ENCODE measurements around the gene ERP27. TPM values are rescaled to one million over a fixed set of nuclear protein-coding genes. Genes with fewer than 3 reads are reported as not detected.

The ERP27 gene
- polyA plus RNA-seq, 1 donor, result 33.3 TPM

DNA sequence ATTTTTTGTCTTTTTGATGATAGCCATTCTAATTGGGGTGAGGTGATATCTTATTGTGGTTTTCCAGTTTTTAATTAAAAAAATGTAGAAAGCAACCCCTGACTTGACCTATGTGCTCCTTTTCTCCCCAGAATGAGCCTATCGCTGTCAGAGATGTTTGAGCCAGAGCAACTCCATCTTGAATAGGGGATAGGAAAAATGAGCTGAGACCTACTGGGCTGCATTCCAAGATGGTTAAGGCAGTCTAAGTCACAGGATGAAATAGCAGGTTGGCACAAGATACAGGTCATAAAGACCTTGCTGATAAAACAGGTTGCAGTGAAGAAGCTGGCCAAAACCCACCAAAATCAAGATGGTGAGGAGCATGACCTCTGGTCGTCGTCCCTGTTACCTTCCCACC, 13.8 kb downstream of the ERP27 start:
- no peaks in the 10 kb centered on the region for H3K36me3 ChIP-seq (ENCODE audit: control insufficient read depth, insufficient read depth, low read length)
- no peak for DNase-seq

DNA sequence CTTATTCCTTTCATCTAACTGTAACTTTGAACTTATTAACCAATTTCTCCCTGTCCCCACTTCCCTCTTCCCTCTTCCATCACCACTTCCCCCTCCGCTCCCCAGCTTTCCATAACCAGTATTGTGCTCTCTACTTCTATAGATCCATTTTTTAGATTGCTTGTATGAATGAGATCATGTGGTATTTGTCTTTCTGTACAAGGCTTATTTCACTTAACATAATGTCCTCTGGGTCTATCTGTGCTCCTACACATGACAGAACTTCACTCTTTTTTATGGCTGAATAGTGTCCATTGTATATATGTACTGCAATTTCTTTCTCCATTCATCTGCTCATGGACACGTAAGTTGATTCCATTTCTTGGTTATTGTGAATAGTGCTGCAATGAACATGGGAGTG, 14.4 kb downstream of the ERP27 start:
- no peak overlapping the region for H3K27ac ChIP-seq (ENCODE audit: low read length)
- H3K9me3 ChIP-seq (ENCODE audit: control insufficient read depth, low read depth, low read length), result no peaks in the 10 kb centered on the region
- H3K27me3 ChIP-seq (ENCODE audit: control insufficient read depth, insufficient read depth, low read length), result no peaks in the 10 kb centered on the region
- peaks cover 3% of the 10 kb centered on the region for H3K4me1 ChIP-seq (ENCODE audit: control insufficient read depth, insufficient read depth, low read length)
- H3K4me3 ChIP-seq (ENCODE audit: low read length), result no peak overlapping the region
- no peak for DNase-seq
- WGBS (ENCODE audit: insufficient coverage, low lambda C conversion rate), result 86% methylated on average over 1 of the region's 2 CpGs
- no peaks in the 10 kb centered on the region for H3K36me3 ChIP-seq (ENCODE audit: control insufficient read depth, insufficient read depth, low read length)

More for the DNA sequence above, 13.8 kb downstream of the ERP27 start:
- WGBS (ENCODE audit: insufficient coverage, low lambda C conversion rate), result no CpG with 5 or more reads among the region's 3 CpGs
- H3K9me3 ChIP-seq (ENCODE audit: control insufficient read depth, low read depth, low read length), result no peaks in the 10 kb centered on the region
- no peak overlapping the region for H3K27ac ChIP-seq (ENCODE audit: low read length)
- peaks cover 4% of the 10 kb centered on the region for H3K4me1 ChIP-seq (ENCODE audit: control insufficient read depth, insufficient read depth, low read length)
- no peaks in the 10 kb centered on the region for H3K27me3 ChIP-seq (ENCODE audit: control insufficient read depth, insufficient read depth, low read length)
- no peak overlapping the region for H3K4me3 ChIP-seq (ENCODE audit: low read length)

DNA sequence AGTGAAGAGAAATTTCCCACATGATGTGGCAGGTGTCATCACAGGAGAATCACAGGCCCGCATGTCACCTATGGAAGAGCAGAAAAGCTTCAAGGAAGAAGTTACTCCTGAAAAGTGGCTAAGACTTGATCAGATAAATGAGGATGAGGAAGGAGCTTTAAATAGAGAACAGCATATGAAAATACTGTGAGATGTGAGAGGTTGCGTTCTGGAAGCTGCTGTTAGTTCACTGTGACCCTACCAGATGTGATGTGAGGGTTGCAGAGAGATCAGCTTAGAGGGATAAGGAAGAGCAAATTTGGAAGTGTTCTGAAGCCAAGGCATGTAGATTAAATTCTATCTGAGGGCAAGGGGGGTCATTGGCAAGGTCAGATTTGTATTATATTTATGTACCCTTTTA, 17.1 kb downstream of the ERP27 start:
- Histone ChIP-seq H3K4me3 (ENCODE audit: low read length) (no peak overlapping the region), H3K36me3 (ENCODE audit: control insufficient read depth, insufficient read depth, low read length) (no peaks in the 10 kb centered on the region), H3K27ac (ENCODE audit: low read length) (no peak overlapping the region), H3K9me3 (ENCODE audit: control insufficient read depth, low read depth, low read length) (no peaks in the 10 kb centered on the region), H3K27me3 (ENCODE audit: control insufficient read depth, insufficient read depth, low read length) (no peaks in the 10 kb centered on the region), H3K4me1 (ENCODE audit: control insufficient read depth, insufficient read depth, low read length) (no peaks in the 10 kb centered on the region)
- DNase-seq, result no peak
- 100% methylated on average over 1 of the region's 2 CpGs for WGBS (ENCODE audit: insufficient coverage, low lambda C conversion rate)

DNA sequence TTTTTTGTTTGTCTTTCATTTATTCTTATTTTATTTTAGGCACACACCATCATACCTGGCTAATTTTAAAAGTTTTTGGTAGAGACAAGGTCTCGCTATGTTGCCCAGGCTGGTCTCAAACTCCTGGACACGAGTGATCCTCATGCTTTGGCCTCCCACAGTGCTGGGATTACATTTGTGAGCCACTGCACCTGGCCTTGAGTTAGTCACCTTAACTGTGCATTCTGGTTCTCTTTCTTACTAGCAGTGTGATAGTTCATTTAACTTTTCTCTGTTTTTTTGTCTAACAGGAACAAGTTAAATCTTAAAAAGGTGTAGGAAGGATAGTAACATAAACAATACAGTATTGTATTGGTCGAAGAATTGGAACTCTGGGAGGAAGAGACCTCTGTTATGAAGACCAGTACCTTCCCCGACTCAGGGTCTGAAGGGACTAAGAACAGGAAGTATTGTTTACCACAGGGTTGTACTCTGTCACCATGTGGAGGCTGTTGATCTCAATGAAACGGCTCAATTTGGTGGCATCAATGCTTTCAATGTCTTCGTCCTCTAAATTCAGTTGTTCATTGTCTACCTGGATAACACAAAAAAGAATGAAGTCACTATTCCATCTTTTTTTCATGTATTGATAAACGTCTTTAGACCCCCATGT, 17.7 kb downstream of the ERP27 start:
- Histone ChIP-seq H3K27ac (ENCODE audit: low read length) (no peak overlapping the region), H3K4me1 (ENCODE audit: control insufficient read depth, insufficient read depth, low read length) (no peaks in the 10 kb centered on the region), H3K4me3 (ENCODE audit: low read length) (no peak overlapping the region), H3K27me3 (ENCODE audit: control insufficient read depth, insufficient read depth, low read length) (no peaks in the 10 kb centered on the region), H3K36me3 (ENCODE audit: control insufficient read depth, insufficient read depth, low read length) (no peaks in the 10 kb centered on the region), H3K9me3 (ENCODE audit: control insufficient read depth, low read depth, low read length) (no peaks in the 10 kb centered on the region)
- no peak for DNase-seq
- WGBS (ENCODE audit: insufficient coverage, low lambda C conversion rate), result no CpG with 5 or more reads among the region's 7 CpGs

DNA sequence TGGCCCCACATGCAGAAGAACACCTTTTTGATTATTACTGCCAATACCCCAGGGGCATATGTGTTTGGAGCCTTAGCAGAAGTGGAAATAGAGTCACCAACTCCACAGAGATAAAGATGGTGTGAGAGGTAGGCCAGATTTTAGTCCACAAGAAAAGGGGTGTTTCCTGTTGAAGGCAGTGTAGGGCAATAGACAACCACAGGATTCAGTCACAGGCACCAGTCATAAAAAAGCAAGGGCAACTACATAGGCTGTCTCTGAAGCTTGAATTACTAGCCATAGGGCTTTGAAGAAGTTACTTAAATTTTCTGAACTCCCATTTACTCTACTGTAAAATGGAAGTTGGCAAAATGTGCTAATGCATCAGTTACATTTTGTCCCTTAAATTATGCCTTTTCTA, 18.9 kb downstream of the ERP27 start:
- Histone ChIP-seq H3K4me1 (ENCODE audit: control insufficient read depth, insufficient read depth, low read length) (no peaks in the 10 kb centered on the region), H3K4me3 (ENCODE audit: low read length) (no peak overlapping the region), H3K36me3 (ENCODE audit: control insufficient read depth, insufficient read depth, low read length) (no peaks in the 10 kb centered on the region), H3K27me3 (ENCODE audit: control insufficient read depth, insufficient read depth, low read length) (no peaks in the 10 kb centered on the region), H3K27ac (ENCODE audit: low read length) (no peak overlapping the region), H3K9me3 (ENCODE audit: control insufficient read depth, low read depth, low read length) (no peaks in the 10 kb centered on the region)
- no peak for DNase-seq

DNA sequence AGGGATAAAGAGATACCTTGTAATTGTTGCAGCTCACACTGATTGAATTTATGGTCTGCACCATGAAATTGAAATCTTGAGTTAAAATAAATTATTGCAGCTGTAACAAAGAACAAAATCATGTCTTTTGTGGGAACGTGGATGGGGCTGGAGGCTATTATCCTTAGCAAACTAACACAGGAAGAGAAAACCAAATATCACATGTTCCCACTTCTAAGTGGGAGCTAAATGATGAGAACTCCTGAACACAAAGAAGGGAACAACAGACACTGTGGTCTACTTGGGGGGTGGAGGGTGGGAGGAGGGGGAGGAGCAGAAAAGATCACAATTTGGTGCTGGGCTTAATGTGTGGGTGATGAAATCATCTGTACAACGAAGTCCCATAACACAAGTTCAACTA, 22.6 kb downstream of the ERP27 start:
- no peak for DNase-seq
- Histone ChIP-seq H3K4me3 (ENCODE audit: low read length) (no peak overlapping the region), H3K9me3 (ENCODE audit: control insufficient read depth, low read depth, low read length) (no peaks in the 10 kb centered on the region), H3K36me3 (ENCODE audit: control insufficient read depth, insufficient read depth, low read length) (peaks cover 4% of the 10 kb centered on the region), H3K27me3 (ENCODE audit: control insufficient read depth, insufficient read depth, low read length) (no peaks in the 10 kb centered on the region), H3K4me1 (ENCODE audit: control insufficient read depth, insufficient read depth, low read length) (no peaks in the 10 kb centered on the region), H3K27ac (ENCODE audit: low read length) (no peak overlapping the region)
- 0% methylated on average over 1 of the region's 2 CpGs for WGBS (ENCODE audit: insufficient coverage, low lambda C conversion rate)

DNA sequence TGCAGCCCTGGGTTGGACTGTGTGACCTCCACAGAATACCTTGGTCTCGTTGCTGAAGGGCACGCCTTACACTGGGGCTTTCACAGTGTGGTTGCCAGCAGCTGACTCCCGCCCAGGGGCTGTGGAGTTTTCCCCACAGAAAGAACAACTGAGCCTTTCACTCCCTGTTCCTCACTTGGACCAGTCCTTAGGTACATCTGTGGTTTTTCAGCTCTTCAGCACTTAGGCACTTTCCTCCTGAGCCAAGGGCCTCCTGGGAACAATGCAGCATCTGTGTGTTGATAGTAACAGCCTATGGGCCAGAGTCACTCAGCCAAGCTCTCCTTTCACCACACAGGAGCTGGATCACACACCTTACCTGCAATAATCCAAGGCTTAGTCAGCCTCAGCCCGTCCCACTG, 25.0 kb downstream of the ERP27 start:
- H3K36me3 ChIP-seq (ENCODE audit: control insufficient read depth, insufficient read depth, low read length), result peaks cover 4% of the 10 kb centered on the region
- H3K9me3 ChIP-seq (ENCODE audit: control insufficient read depth, low read depth, low read length), result peaks cover 3% of the 10 kb centered on the region
- no peak overlapping the region for H3K4me3 ChIP-seq (ENCODE audit: low read length)
- H3K4me1 ChIP-seq (ENCODE audit: control insufficient read depth, insufficient read depth, low read length), result no peaks in the 10 kb centered on the region
- no peaks in the 10 kb centered on the region for H3K27me3 ChIP-seq (ENCODE audit: control insufficient read depth, insufficient read depth, low read length)
- H3K27ac ChIP-seq (ENCODE audit: low read length), result no peak overlapping the region
- WGBS (ENCODE audit: insufficient coverage, low lambda C conversion rate), result no CpG with 5 or more reads among the region's 4 CpGs
- DNase-seq, result peak in 1 of 2 donors; percentile 64

DNA sequence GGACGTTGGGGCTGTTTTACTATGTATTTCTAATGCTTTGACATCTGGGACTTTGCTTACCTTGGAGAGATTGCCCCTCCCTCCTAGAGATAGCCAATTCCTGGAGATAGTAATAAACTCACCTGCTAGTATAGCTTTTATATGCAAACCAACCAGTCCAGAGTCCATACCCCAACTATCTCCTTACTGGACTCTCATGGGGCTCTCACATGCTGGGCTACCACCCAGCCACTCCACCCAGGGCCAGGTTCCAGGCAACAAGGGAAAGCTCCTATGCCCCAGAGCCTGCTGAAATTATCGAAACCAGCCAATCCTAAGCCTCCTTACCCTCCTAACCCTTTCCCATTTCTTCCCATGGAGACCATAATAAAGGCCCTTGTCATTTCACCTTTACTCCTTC, 27.2 kb downstream of the ERP27 start:
- Histone ChIP-seq H3K36me3 (ENCODE audit: control insufficient read depth, insufficient read depth, low read length) (peaks cover 4% of the 10 kb centered on the region), H3K4me3 (ENCODE audit: low read length) (no peak overlapping the region), H3K27me3 (ENCODE audit: control insufficient read depth, insufficient read depth, low read length) (no peaks in the 10 kb centered on the region), H3K27ac (ENCODE audit: low read length) (peak overlapping the region; percentile 39), H3K9me3 (ENCODE audit: control insufficient read depth, low read depth, low read length) (peaks cover 3% of the 10 kb centered on the region), H3K4me1 (ENCODE audit: control insufficient read depth, insufficient read depth, low read length) (no peaks in the 10 kb centered on the region)
- peak; percentile 73 to 88 for DNase-seq
- 57% methylated on average over 1 of the region's 2 CpGs for WGBS (ENCODE audit: insufficient coverage, low lambda C conversion rate)

DNA sequence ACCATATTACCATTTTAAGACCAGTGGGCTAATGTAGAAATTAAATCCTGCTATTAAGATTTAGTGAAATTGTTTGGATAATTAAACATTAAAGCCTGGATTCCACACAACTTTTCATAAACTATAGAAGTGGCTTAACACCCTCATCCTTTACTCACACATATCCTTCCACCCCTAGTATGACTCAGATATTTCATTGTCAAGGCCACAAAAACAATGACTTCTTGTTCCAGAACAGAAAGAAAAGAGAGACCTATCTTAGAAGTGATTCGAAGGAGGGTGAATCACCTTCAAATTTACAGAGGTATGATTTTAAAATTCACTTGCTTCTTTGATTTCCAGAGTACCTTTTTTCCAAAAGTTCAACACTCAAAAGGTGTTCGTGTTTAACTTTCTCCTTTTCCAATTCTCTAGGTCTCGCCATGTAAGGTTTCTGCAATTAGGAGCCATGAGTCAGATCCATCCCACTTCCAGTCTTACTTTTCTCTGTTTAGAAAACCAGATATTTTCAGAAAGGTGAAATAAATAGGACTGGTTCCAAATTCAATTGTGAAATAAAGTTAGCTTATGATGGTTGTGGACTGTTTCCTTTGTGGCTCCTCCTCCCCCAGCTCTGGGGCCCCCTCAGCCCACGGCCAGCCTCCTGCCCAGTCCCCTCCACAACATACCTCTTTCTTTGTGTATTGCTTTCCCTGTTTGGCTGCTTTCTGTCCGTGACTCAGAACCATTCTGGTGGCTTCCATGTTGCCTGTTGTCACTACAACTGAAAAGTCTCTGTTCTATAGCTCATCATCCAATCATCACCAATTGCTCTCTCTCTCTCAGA, 28.0 kb downstream of the ERP27 start:
- H3K4me1 ChIP-seq (ENCODE audit: control insufficient read depth, insufficient read depth, low read length), result no peaks in the 10 kb centered on the region
- no peak overlapping the region for H3K27ac ChIP-seq (ENCODE audit: low read length)
- no peak for DNase-seq
- H3K9me3 ChIP-seq (ENCODE audit: control insufficient read depth, low read depth, low read length), result peaks cover 3% of the 10 kb centered on the region
- H3K36me3 ChIP-seq (ENCODE audit: control insufficient read depth, insufficient read depth, low read length), result peaks cover 4% of the 10 kb centered on the region
- H3K27me3 ChIP-seq (ENCODE audit: control insufficient read depth, insufficient read depth, low read length), result no peaks in the 10 kb centered on the region
- no peak overlapping the region for H3K4me3 ChIP-seq (ENCODE audit: low read length)
- WGBS (ENCODE audit: insufficient coverage, low lambda C conversion rate), result 71% methylated on average over 4 of the region's 5 CpGs

DNA sequence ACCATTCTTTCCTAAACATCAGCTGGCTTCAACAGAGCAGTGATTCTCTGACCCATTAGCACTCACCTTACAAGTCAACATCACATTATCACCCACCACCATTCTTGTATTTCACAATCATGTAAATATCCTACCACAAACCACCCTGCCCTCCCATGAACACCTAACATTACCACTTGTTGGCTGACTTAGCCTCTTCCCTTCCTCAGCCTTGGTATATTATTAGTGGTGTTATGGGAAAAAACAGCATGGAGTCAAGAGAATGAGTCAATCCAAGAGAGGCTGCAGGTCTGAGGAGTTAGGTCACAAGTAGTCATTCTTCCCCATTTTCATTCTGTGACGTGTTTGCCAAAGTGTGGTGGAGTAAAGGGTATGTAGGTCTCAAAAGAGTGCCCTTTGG, 30.4 kb downstream of the ERP27 start:
- H3K36me3 ChIP-seq (ENCODE audit: control insufficient read depth, insufficient read depth, low read length), result no peaks in the 10 kb centered on the region
- no peak for DNase-seq
- no CpG with 5 or more reads among the region's 1 CpG for WGBS (ENCODE audit: insufficient coverage, low lambda C conversion rate)
- H3K9me3 ChIP-seq (ENCODE audit: control insufficient read depth, low read depth, low read length), result peaks cover 3% of the 10 kb centered on the region
- H3K27ac ChIP-seq (ENCODE audit: low read length), result no peak overlapping the region
- no peaks in the 10 kb centered on the region for H3K27me3 ChIP-seq (ENCODE audit: control insufficient read depth, insufficient read depth, low read length)
- H3K4me3 ChIP-seq (ENCODE audit: low read length), result no peak overlapping the region
- no peaks in the 10 kb centered on the region for H3K4me1 ChIP-seq (ENCODE audit: control insufficient read depth, insufficient read depth, low read length)

DNA sequence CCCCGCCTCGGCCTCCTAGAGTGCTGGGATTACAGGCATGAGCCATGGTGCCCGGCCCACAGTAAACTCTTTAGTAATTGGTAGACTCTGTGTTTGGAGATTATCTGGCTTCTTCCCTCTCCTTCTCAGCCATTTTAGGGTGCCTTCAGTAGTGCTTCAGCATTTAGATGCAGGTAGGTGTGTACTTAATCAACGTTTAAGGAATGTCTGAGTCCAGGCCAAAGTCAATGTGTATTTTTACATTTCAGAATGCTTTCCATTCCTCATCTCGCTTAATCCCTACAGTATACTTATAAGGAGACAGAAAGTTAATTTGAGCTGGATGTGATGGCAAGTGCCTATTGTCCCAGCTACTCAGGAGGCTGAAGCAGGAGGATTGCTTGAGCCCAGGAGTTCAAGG, 32.2 kb downstream of the ERP27 start:
- H3K27me3 ChIP-seq (ENCODE audit: control insufficient read depth, insufficient read depth, low read length), result no peaks in the 10 kb centered on the region
- no peaks in the 10 kb centered on the region for H3K36me3 ChIP-seq (ENCODE audit: control insufficient read depth, insufficient read depth, low read length)
- H3K4me3 ChIP-seq (ENCODE audit: low read length), result no peak overlapping the region
- no peaks in the 10 kb centered on the region for H3K4me1 ChIP-seq (ENCODE audit: control insufficient read depth, insufficient read depth, low read length)
- WGBS (ENCODE audit: insufficient coverage, low lambda C conversion rate), result no CpG with 5 or more reads among the region's 5 CpGs
- DNase-seq, result no peak
- no peak overlapping the region for H3K27ac ChIP-seq (ENCODE audit: low read length)
- peaks cover 3% of the 10 kb centered on the region for H3K9me3 ChIP-seq (ENCODE audit: control insufficient read depth, low read depth, low read length)

Data from large intestine (tissue), 3 donors.